Measurements from ENCODE around the gene MTSS2. TPM values are rescaled to one million over a fixed set of nuclear protein-coding genes. Genes with fewer than 3 reads are reported as not detected.

The MTSS2 gene
- total and polyA plus RNA-seq, 2 of the 8 experiments (the other 6 are each of a cell fraction or from before 2014, with no cell fraction given): 23.3 to 36.7 TPM

GRCh38 chr16:70713342-70713741 is 27.5 kb upstream of the MTSS2 start (continued):
- TF ChIP-seq SUZ12 (IDR thresholded peaks at IDR 0.05; ENCODE audit: low read length) (no peak), POU5F1 (IDR thresholded peaks at IDR 0.05; ENCODE audit: low read depth, low read length) (no peak), RAD21 (IDR thresholded peaks at IDR 0.05 in 1 of 2, conservative IDR thresholded peaks at IDR 0.05 in 1 of 2; ENCODE audit: low read depth in 2 of 2, low read length in 2 of 2) (no peak)
- TF ChIP-seq, protein P1, sequence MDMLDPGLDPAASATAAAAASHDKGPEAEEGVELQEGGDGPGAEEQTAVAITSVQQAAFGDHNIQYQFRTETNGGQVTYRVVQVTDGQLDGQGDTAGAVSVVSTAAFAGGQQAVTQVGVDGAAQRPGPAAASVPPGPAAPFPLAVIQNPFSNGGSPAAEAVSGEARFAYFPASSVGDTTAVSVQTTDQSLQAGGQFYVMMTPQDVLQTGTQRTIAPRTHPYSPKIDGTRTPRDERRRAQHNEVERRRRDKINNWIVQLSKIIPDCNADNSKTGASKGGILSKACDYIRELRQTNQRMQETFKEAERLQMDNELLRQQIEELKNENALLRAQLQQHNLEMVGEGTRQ (IDR thresholded peaks at IDR 0.05; ENCODE audit: low read length): no peak

Data from H1 (cell line).